Measurements from ENCODE around the gene ITGB1BP2.
"Not testable (repeated sequence)": the region's sequence is repeated elsewhere in the genome, so short reads cannot be mapped to it uniquely, and the experiment has no call there.

Gene ITGB1BP2

GRCh38 chrX:71292669-71293365 is 8.7 kb upstream of the ITGB1BP2 start:
- DNase-seq (ENCODE audit: low read depth): peak; percentile 13
- TF ChIP-seq, protein P1, sequence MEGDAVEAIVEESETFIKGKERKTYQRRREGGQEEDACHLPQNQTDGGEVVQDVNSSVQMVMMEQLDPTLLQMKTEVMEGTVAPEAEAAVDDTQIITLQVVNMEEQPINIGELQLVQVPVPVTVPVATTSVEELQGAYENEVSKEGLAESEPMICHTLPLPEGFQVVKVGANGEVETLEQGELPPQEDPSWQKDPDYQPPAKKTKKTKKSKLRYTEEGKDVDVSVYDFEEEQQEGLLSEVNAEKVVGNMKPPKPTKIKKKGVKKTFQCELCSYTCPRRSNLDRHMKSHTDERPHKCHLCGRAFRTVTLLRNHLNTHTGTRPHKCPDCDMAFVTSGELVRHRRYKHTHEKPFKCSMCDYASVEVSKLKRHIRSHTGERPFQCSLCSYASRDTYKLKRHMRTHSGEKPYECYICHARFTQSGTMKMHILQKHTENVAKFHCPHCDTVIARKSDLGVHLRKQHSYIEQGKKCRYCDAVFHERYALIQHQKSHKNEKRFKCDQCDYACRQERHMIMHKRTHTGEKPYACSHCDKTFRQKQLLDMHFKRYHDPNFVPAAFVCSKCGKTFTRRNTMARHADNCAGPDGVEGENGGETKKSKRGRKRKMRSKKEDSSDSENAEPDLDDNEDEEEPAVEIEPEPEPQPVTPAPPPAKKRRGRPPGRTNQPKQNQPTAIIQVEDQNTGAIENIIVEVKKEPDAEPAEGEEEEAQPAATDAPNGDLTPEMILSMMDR (IDR thresholded peaks at IDR 0.05; ENCODE audit: insufficient read depth, low read depth, low read length, missing control alignments): no peak
- no peak overlapping the region for H3K4me3 ChIP-seq (ENCODE audit: low read length)

DNA sequence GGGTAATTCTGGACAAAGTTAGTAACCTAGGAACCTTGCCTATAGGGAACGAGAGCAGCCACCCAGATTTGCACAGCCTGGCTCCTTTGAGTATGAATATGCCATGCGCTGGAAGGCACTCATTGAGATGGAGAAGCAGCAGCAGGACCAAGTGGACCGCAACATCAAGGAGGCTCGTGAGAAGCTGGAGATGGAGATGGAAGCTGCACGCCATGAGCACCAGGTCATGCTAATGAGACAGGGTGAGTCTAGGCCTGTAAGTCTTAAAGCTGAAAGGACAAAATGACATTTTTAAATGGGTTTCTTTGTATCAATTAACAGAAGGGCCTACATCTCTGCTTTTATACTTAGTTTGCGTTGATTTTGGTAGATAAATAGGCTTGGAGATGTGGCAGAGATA is 4.7 kb upstream of the ITGB1BP2 start:
- no peak overlapping the region for H3K4me3 ChIP-seq (ENCODE audit: low read length)
- TF ChIP-seq, protein P1 (IDR thresholded peaks at IDR 0.05; ENCODE audit: insufficient read depth, low read depth, low read length, missing control alignments): no peak
- no peak for DNase-seq (ENCODE audit: low read depth)

- H3K4me3 ChIP-seq (ENCODE audit: low read length): no peak overlapping the region
- DNase-seq (ENCODE audit: low read depth): no peak
- TF ChIP-seq, protein P1 (IDR thresholded peaks at IDR 0.05; ENCODE audit: insufficient read depth, low read depth, low read length, missing control alignments): no peak
Observed at GRCh38 chrX:71298119-71298518, 3.4 kb upstream of the ITGB1BP2 start.

- DNase-seq (ENCODE audit: low read depth); H3K4me3 ChIP-seq (ENCODE audit: low read length): not testable (repeated sequence)
Observed at GRCh38 chrX:71300064-71300463, 1.5 kb upstream of the ITGB1BP2 start.

DNA sequence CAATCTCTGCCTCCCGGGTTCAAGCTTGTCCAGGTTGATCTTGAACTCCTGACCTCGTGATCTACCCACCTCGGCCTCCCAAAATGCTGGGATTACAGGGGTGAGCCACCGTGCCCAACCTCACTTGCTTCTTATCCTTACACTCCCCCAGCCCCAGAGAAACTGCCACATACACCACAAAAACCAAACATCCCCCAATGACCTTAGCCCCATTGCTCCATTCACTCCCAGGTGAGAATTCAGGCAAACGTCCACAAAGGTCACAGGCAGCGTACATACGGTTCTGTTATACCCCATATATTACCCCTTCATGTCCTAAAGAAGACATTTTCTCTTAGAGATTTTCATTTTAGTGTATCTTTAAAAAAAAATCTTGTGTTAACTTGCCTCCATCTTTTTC is 1.1 kb upstream of the ITGB1BP2 start:
- not testable (repeated sequence) for H3K4me3 ChIP-seq (ENCODE audit: low read length)

DNA sequence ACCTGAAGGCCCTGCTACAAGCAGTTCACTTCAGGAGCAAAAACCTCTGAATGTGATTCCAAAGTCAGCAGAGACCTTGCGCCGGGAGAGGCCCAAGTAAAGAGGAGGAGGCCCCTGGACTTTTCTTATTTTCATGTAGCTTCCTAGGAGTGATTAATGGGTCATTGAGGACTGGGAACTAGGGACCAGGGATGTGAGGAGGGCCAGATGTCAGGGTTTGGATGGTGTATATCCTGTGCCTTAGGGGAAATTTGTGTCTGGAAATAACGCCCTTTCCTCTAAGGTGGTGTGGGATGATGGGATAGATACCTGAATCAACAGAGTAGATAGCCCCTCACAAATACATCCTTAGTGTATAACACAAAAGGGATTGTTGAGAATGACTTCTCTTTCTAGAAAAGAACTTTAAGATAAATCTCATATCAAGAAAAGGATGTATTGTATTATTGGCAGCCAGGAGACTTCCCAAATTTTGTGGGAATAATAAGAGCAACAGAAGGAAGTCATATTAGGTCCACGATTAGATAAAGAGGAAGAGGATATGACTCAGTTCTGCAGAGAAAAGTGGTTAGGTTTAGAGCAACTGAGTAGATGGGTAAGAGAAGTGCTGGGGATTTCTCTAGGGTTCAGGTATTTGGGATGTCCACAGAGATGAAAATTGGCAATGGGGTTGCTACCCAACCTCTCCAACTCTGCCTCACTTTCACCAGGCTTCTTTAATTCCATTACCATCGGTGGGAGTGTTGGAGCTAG is 1.1 kb downstream of the ITGB1BP2 start:
- DNase-seq (ENCODE audit: low read depth): no peak
- H3K4me3 ChIP-seq (ENCODE audit: low read length): no peak overlapping the region
- TF ChIP-seq, protein P1 (IDR thresholded peaks at IDR 0.05; ENCODE audit: insufficient read depth, low read depth, low read length, missing control alignments): no peak

More for the DNA sequence above, 1.1 kb upstream of the ITGB1BP2 start:
- DNase-seq (ENCODE audit: low read depth): not testable (repeated sequence)

DNA sequence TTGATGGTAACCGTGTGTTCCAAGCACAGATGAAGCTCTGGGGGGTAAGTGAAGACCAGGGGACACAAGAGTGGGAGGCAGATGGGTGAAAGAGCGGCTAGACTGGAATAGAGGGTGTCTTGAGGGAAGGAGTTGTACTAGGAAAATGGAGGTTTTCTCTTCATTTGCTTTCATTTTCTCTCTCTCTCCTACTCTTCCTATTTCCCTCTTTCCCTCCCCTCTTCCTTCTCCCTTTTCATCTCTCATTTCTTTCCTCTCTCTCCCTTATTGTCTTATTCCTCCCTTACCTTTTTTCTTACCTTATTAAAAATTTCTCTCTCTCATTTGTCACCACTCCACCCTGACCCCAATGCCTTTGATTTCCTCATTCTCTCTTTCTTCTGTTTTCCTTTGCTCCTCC is 3.0 kb downstream of the ITGB1BP2 start:
- DNase-seq (ENCODE audit: low read depth): no peak
- TF ChIP-seq, protein P1 (IDR thresholded peaks at IDR 0.05; ENCODE audit: insufficient read depth, low read depth, low read length, missing control alignments): no peak
- no peak overlapping the region for H3K4me3 ChIP-seq (ENCODE audit: low read length)

DNA sequence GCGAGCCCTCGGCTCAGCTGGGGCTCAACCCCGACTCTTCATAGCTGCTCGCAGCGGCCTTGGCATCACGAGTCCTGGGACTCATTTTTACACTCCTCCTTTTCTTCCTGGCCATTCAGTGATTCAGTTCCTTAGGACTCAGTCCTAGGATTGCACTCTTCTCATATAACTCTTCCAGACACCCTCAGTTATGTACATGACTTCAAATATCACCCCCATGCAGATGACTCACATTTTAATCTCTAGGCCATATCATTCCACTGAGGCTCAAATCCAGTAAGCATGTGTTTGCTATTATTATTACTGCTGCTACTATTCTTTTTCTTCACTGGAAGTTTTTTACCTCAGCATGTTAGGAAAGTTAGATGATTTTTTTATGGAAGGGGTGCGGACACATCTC is 14.4 kb downstream of the ITGB1BP2 start:
- no peak overlapping the region for H3K4me3 ChIP-seq (ENCODE audit: low read length)
- DNase-seq (ENCODE audit: low read depth): no peak
- TF ChIP-seq, protein P1 (IDR thresholded peaks at IDR 0.05; ENCODE audit: insufficient read depth, low read depth, low read length, missing control alignments): no peak

GRCh38 chrX:71316959-71317358 is 15.4 kb downstream of the ITGB1BP2 start:
- H3K4me3 ChIP-seq (ENCODE audit: low read length); DNase-seq (ENCODE audit: low read depth): not testable (repeated sequence)

All from epithelial cell of esophagus (primary cell).